Peyer's patch (tissue), 4 donors: ENCODE measurements around the gene SUGT1. TPM values are rescaled to one million over a fixed set of nuclear protein-coding genes. Genes with fewer than 3 reads are reported as not detected.

Experiments
- DNase-seq, 3 donors: peaks; one replicate each; pipeline ENCODE4 v3.0.0-alpha.2; 2017 to 2019
- H3K27ac ChIP-seq, 4 donors: fragments of 200-600 bp; sonication (generic); one replicate each; pipeline ENCODE4 v1.5.1; 2016 to 2019
- H3K27me3 ChIP-seq, 2 donors: fragments of 200-600 bp; sonication (generic); one replicate each; pipeline ENCODE4 v1.5.1; 2019
- H3K36me3 ChIP-seq, 3 donors: fragments of 200-600 bp; sonication (generic); one replicate each; pipeline ENCODE4 v1.5.1; 2016 to 2019
- H3K4me1 ChIP-seq, 4 donors: fragments of 200-600 bp; sonication (generic); one replicate each; pipeline ENCODE4 v1.5.1; 2016 to 2019
- H3K4me3 ChIP-seq, 4 donors: fragments of 200-600 bp; sonication (generic); 1 replicate in 3 of 4; 2 replicates in 1 of 4; pipeline ENCODE4 v1.5.1; 2016 to 2019; ENCODE audit warnings: mild to moderate bottlenecking in 1 of 4
- H3K9me3 ChIP-seq, 4 donors: fragments of 200-600 bp; sonication (generic); one replicate each; pipeline ENCODE4 v1.5.1; 2016 to 2019; ENCODE audit warnings: mild to moderate bottlenecking in 1 of 4
- CTCF ChIP-seq, 6 experiments: fragments of 450-650 bp in 4 of 6; fragments of 200-600 bp in 2 of 6; sonication (generic) in 1 of 6; IDR thresholded peaks; one replicate each; pipeline ENCODE4 v1.5.1; 2017 to 2019; ENCODE audit warnings: antibody characterized with exemption in 6 of 6, mild to moderate bottlenecking in 3 of 6, moderate library complexity in 1 of 6
- POLR2A ChIP-seq, 2 donors: fragments of 450-650 bp; IDR thresholded peaks; one replicate each; pipeline ENCODE4 v1.5.1; 2017; ENCODE audit warnings: antibody characterized with exemption in 2 of 2, mild to moderate bottlenecking in 2 of 2, moderate library complexity in 2 of 2
- total RNA-seq, 4 donors: library from RNA; depleted of rRNA; stranded (reverse); fragments of >200 nt; gene quantifications; one replicate each; pipeline ENCODE4 v1.1.0, GENCODE V29; 2016

The SUGT1 gene
- total RNA-seq, 4 donors from 2014 or later, result 22.4 to 49.5 (median 27.5) TPM

GRCh38 chr13:52686376-52686775, 33.7 kb downstream of the SUGT1 start:
- DNase-seq, result no peak
- peaks cover 0 to 57% (median 0%) of the 10 kb centered on the region in 3 donors for H3K36me3 ChIP-seq
- H3K4me3 ChIP-seq, result no peak overlapping the region
- H3K27ac ChIP-seq, result no peak overlapping the region
- H3K27me3 ChIP-seq, result no peaks in the 10 kb centered on the region
- TF ChIP-seq CTCF (IDR thresholded peaks at IDR 0.05) (no peak), POLR2A (IDR thresholded peaks at IDR 0.05) (no peak)
- H3K9me3 ChIP-seq, result no peaks in the 10 kb centered on the region
- H3K4me1 ChIP-seq, result no peaks in the 10 kb centered on the region

- no peak for DNase-seq
- Histone ChIP-seq H3K4me3 (no peak overlapping the region), H3K27me3 (no peaks in the 10 kb centered on the region), H3K27ac (no peak overlapping the region), H3K9me3 (no peaks in the 10 kb centered on the region), H3K4me1 (no peaks in the 10 kb centered on the region), H3K36me3 (peaks cover 0 to 9% (median 0%) of the 10 kb centered on the region in 3 donors)
- no peak for TF ChIP-seq POLR2A (IDR thresholded peaks at IDR 0.05)
- TF ChIP-seq CTCF (IDR thresholded peaks at IDR 0.05), result no peak
Observed at GRCh38 chr13:52695856-52696255, 43.2 kb downstream of the SUGT1 start.

GRCh38 chr13:52696566-52696965, 43.9 kb downstream of the SUGT1 start:
- no peak for DNase-seq
- H3K4me3 ChIP-seq, result no peak overlapping the region
- no peaks in the 10 kb centered on the region for H3K9me3 ChIP-seq
- H3K27ac ChIP-seq, result no peak overlapping the region
- no peaks in the 10 kb centered on the region for H3K27me3 ChIP-seq
- no peak for TF ChIP-seq POLR2A (IDR thresholded peaks at IDR 0.05)
- no peak for TF ChIP-seq CTCF (IDR thresholded peaks at IDR 0.05)
- H3K4me1 ChIP-seq, result no peaks in the 10 kb centered on the region
- H3K36me3 ChIP-seq, result peaks cover 0 to 2% (median 0%) of the 10 kb centered on the region in 3 donors

GRCh38 chr13:52701728-52702465, 49.3 kb downstream of the SUGT1 start:
- H3K4me3 ChIP-seq, result no peak overlapping the region
- H3K9me3 ChIP-seq, result no peaks in the 10 kb centered on the region
- TF ChIP-seq CTCF (IDR thresholded peaks at IDR 0.05) (no peak), POLR2A (IDR thresholded peaks at IDR 0.05) (no peak)
- DNase-seq, result no peak
- no peaks in the 10 kb centered on the region for H3K27me3 ChIP-seq
- no peaks in the 10 kb centered on the region for H3K4me1 ChIP-seq
- no peaks in the 10 kb centered on the region for H3K36me3 ChIP-seq
- no peak overlapping the region for H3K27ac ChIP-seq

GRCh38 chr13:52703482-52703881, 50.8 kb downstream of the SUGT1 start:
- Histone ChIP-seq H3K27ac (no peak overlapping the region), H3K27me3 (no peaks in the 10 kb centered on the region), H3K9me3 (no peaks in the 10 kb centered on the region), H3K36me3 (no peaks in the 10 kb centered on the region), H3K4me3 (no peak overlapping the region), H3K4me1 (no peaks in the 10 kb centered on the region)
- TF ChIP-seq POLR2A (IDR thresholded peaks at IDR 0.05) (no peak), CTCF (IDR thresholded peaks at IDR 0.05) (no peak)
- no peak for DNase-seq
